Panc1 (cell line): ENCODE data around the gene ARHGAP44. TPM values are rescaled to one million over a fixed set of nuclear protein-coding genes. Genes with fewer than 3 reads are reported as not detected.

Experiments
- ATAC-seq: fragments of 200-7000 bp; cut with Tn5 transposase; 2 replicates; pipeline ENCODE4 v1.9.1; 2020; ENCODE audit warnings: mild to moderate bottlenecking, moderate library complexity
- BruUV-seq: library from RNA; stranded (reverse); fragments of 400-500 nt; replicated peaks from 2 replicates; lab custom pipeline; 2021; lab: Mats Ljungman, UMichigan
- CTCF ChIA-PET: fragments of 300-600 bp; sonication (Branson Sonifier 250); formaldehyde crosslinking; loops from one replicate; lab custom pipeline; 2022; ENCODE audit warnings: antibody characterized with exemption; lab: Charles Lee
- POLR2A ChIA-PET: fragments of 300-600 bp; sonication (Branson Sonifier 250); formaldehyde crosslinking; loops from one replicate; lab custom pipeline; 2022; ENCODE audit warnings: antibody characterized with exemption; lab: Charles Lee
- DNase-seq: peaks from one replicate; pipeline ENCODE4 v3.0.0-alpha.2; 2010; ENCODE audit warnings: low read depth, low spot score
- H3K27ac ChIP-seq: 2 replicates; pipeline ENCODE4 v1.5.1; 2011; ENCODE audit warnings: mild to moderate bottlenecking, low read length, inconsistent platforms
- H3K27me3 ChIP-seq: fragments of 200-500 bp; sonication (Bioruptor generic); 2 replicates; pipeline ENCODE4 v1.6.0; 2014; ENCODE audit warnings: low read length, inconsistent platforms; ENCODE audit not compliant: control insufficient read depth, insufficient read depth
- H3K36me3 ChIP-seq: fragments of 200-500 bp; sonication (Bioruptor generic); 2 replicates; pipeline ENCODE4 v1.5.1; 2014; ENCODE audit warnings: inconsistent platforms, mild to moderate bottlenecking, low read length, moderate library complexity; ENCODE audit not compliant: control insufficient read depth, insufficient read depth
- H3K4me1 ChIP-seq: 2 replicates; pipeline ENCODE4 v1.5.1; 2011; ENCODE audit warnings: inconsistent platforms, mild to moderate bottlenecking, low read length, moderate library complexity; ENCODE audit not compliant: control insufficient read depth, insufficient read depth
- H3K4me3 ChIP-seq, 2 experiments: 2 replicates each; pipeline ENCODE4 v1.5.1; 2011 to 2012; ENCODE audit warnings: low read depth in 2 of 2, low read length in 2 of 2, mild to moderate bottlenecking in 2 of 2, inconsistent platforms in 1 of 2, moderate library complexity in 1 of 2
- H3K9me3 ChIP-seq: fragments of 200-500 bp; sonication (Bioruptor generic); 2 replicates; pipeline ENCODE4 v1.5.1; 2014; ENCODE audit warnings: low read depth, mild to moderate bottlenecking, inconsistent platforms, low read length, moderate library complexity; ENCODE audit not compliant: control insufficient read depth, insufficient read depth
- CTCF ChIP-seq: fragments of 450-650 bp; IDR thresholded peaks from 2 replicates; pipeline ENCODE4 v1.5.1; 2017; ENCODE audit warnings: mild to moderate bottlenecking
- POLR2AphosphoS5 ChIP-seq: IDR thresholded peaks from 2 replicates; pipeline ENCODE4 v1.6.1; 2012; ENCODE audit warnings: mild to moderate bottlenecking, low read depth, low read length, moderate library complexity
- REST ChIP-seq, 2 experiments: IDR thresholded peaks; 2 replicates each; pipeline ENCODE4 v1.6.1; 2011 to 2012; ENCODE audit warnings: low read depth in 2 of 2, control low read depth in 1 of 2, low read length in 1 of 2, mild to moderate bottlenecking in 1 of 2, moderate library complexity in 1 of 2; ENCODE audit not compliant: insufficient read depth in 1 of 2
- SIN3A ChIP-seq: IDR thresholded peaks from 2 replicates; pipeline ENCODE4 v1.6.1; 2012; ENCODE audit warnings: low read depth, mild to moderate bottlenecking, low read length, moderate library complexity, borderline replicate concordance; ENCODE audit not compliant: insufficient read depth
- TCF7L2 ChIP-seq: IDR thresholded peaks from 2 replicates; pipeline ENCODE4 v1.6.1; 2011; ENCODE audit warnings: mild to moderate bottlenecking, low read depth, low read length, inconsistent platforms
- in situ Hi-C: cut with HindIII; loops from 2 replicates; pipeline ENCODE4 v1.10.0; 2016; ENCODE audit warnings: low sequenced_read_pairs, low pct_unique_long_range_greater_than_20kb
- intact Hi-C: fragments of 100-400 bp; cut with micrococcal nuclease; formaldehyde crosslinking; loops from one replicate; pipeline ENCODE4 v1.10.0; 2022; ENCODE audit not compliant: unreplicated experiment
- total RNA-seq: library from RNA; stranded (reverse); gene quantifications from one replicate; pipeline ENCODE4 v1.2.1, GENCODE V29; 2021; ENCODE audit not compliant: unreplicated experiment

ARHGAP44 gene
- total RNA-seq, 1 experiment from 2014 or later = 0.80 TPM

- BruUV-seq = no TSS peak
- POLR2A ChIA-PET = no interaction called here
- in situ Hi-C loops = no loop called here
- no peak overlapping the region for H3K27ac ChIP-seq
- H3K4me3 ChIP-seq = no peak overlapping the region
- H3K27me3 ChIP-seq = no peaks in the 10 kb centered on the region
- peaks cover 14% of the 10 kb centered on the region for H3K36me3 ChIP-seq
- DNase-seq (no peak), ATAC-seq (no peak)
- no peaks in the 10 kb centered on the region for H3K4me1 ChIP-seq
- CTCF ChIA-PET = no interaction called here
- H3K9me3 ChIP-seq = no peaks in the 10 kb centered on the region
- intact Hi-C loops = loop anchor here (10.0 kb wide), 1 partner anchor 754 kb away; no protein-coding TSS in a partner anchor
- TF ChIP-seq POLR2AphosphoS5 (no peak), SIN3A (no peak), TCF7L2 (no peak), REST (IDR thresholded peaks at IDR 0.05; ENCODE audit: insufficient read depth in 1 of 2, low read depth in 2 of 2, low read length in 1 of 2) (no peak), CTCF (no peak)
Measured at GRCh38 chr17:13008461-13008860, 219.2 kb downstream of the ARHGAP44 start.

GRCh38 chr17:13010959-13011358 is 221.7 kb downstream of the ARHGAP44 start:
- no TSS peak for BruUV-seq
- CTCF ChIA-PET = no interaction called here

More at GRCh38 chr17:13010959-13011358, 221.7 kb downstream of the ARHGAP44 start:
- Histone ChIP-seq H3K9me3 (no peaks in the 10 kb centered on the region), H3K27ac (no peak overlapping the region), H3K4me3 (no peak overlapping the region), H3K27me3 (no peaks in the 10 kb centered on the region), H3K4me1 (no peaks in the 10 kb centered on the region), H3K36me3 (peaks cover 29% of the 10 kb centered on the region)
- intact Hi-C loops (no loop called here), in situ Hi-C loops (no loop called here)
- DNase-seq = no peak
- TF ChIP-seq CTCF (no peak), SIN3A (no peak), TCF7L2 (no peak), REST (IDR thresholded peaks at IDR 0.05; ENCODE audit: insufficient read depth in 1 of 2, low read depth in 2 of 2, low read length in 1 of 2) (no peak), POLR2AphosphoS5 (no peak)
- POLR2A ChIA-PET = no interaction called here
- no peak for ATAC-seq
